OCI-LY1 (cell line): ENCODE results near the gene MYL12B.

Source experiments
- H2AFZ ChIP-seq: fragments of 200-600 bp; sonication (generic), shearing (Covaris generic); 2 replicates; pipeline ENCODE4 v1.6.0; 2014; ENCODE audit warnings: antibody characterized with exemption, mild to moderate bottlenecking, low read length
- H3F3A ChIP-seq: fragments of 200-600 bp; sonication (generic), shearing (Covaris generic); 2 replicates; pipeline ENCODE4 v1.6.0; 2014; ENCODE audit warnings: mild to moderate bottlenecking, antibody characterized with exemption, low read length, moderate library complexity; ENCODE audit not compliant: insufficient read depth
- H3K27ac ChIP-seq: fragments of 200-600 bp; sonication (generic); 2 replicates; pipeline ENCODE4 v1.5.1; 2014; ENCODE audit warnings: low read length, mixed run types, mild to moderate bottlenecking, low read depth; ENCODE audit not compliant: poor library complexity, severe bottlenecking
- H3K27me3 ChIP-seq: fragments of 200-600 bp; sonication (generic); 2 replicates; pipeline ENCODE4 v1.6.0; 2014; ENCODE audit warnings: antibody characterized with exemption, mild to moderate bottlenecking, low read length, moderate library complexity; ENCODE audit not compliant: insufficient read depth
- H3K36me3 ChIP-seq: fragments of 200-600 bp; sonication (generic); 2 replicates; pipeline ENCODE4 v1.6.1; 2014; ENCODE audit warnings: mild to moderate bottlenecking, antibody characterized with exemption, low read length, moderate library complexity, mixed read lengths; ENCODE audit not compliant: insufficient read depth
- H3K4me1 ChIP-seq: fragments of 200-600 bp; sonication (generic); 2 replicates; pipeline ENCODE4 v1.5.1; 2014; ENCODE audit warnings: mild to moderate bottlenecking, low read length, moderate library complexity; ENCODE audit not compliant: insufficient read depth, severe bottlenecking
- H3K4me2 ChIP-seq: fragments of 200-600 bp; sonication (generic), shearing (Covaris generic); 2 replicates; pipeline ENCODE4 v1.6.1; 2014; ENCODE audit warnings: low read length
- H3K4me3 ChIP-seq: fragments of 200-600 bp; sonication (generic); 2 replicates; pipeline ENCODE4 v1.5.1; 2014; ENCODE audit warnings: low read length, low read depth, mild to moderate bottlenecking, mixed read lengths; ENCODE audit not compliant: poor library complexity, severe bottlenecking
- H3K79me2 ChIP-seq: fragments of 200-600 bp; shearing (Covaris generic); 2 replicates; pipeline ENCODE4 v1.6.1; 2016; ENCODE audit warnings: mixed run types, low read length, mixed read lengths; ENCODE audit not compliant: insufficient read depth
- H3K9ac ChIP-seq: fragments of 200-600 bp; sonication (generic), shearing (Covaris generic); 2 replicates; pipeline ENCODE4 v1.6.1; 2014; ENCODE audit warnings: mild to moderate bottlenecking, low read length, mixed read lengths
- H3K9me2 ChIP-seq: fragments of 200-600 bp; sonication (generic), shearing (Covaris generic); 2 replicates; pipeline ENCODE4 v1.6.1; 2014; ENCODE audit warnings: low read depth, mild to moderate bottlenecking, low read length, mixed read lengths
- H3K9me3 ChIP-seq: fragments of 200-600 bp; shearing (Covaris generic); 2 replicates; pipeline ENCODE4 v1.6.1; 2014; ENCODE audit warnings: low read length, mixed read lengths
- H4K20me1 ChIP-seq: fragments of 200-600 bp; sonication (generic), shearing (Covaris generic); 2 replicates; pipeline ENCODE4 v1.6.0; 2016; ENCODE audit warnings: mild to moderate bottlenecking, low read length; ENCODE audit not compliant: insufficient read depth
- EZH2 ChIP-seq: fragments of 200-600 bp; sonication (generic), shearing (Covaris generic); IDR thresholded peaks from 2 replicates; pipeline ENCODE4 v1.8.0; 2017; ENCODE audit warnings: borderline replicate concordance, mixed run types, mild to moderate bottlenecking, antibody characterized with exemption, low read length, moderate library complexity, mixed read lengths
- TF ChIP-seq, protein P1 (sequence below): fragments of 200-600 bp; sonication (generic), shearing (Covaris generic); IDR thresholded peaks from 2 replicates; pipeline ENCODE4 v1.5.1; 2017; ENCODE audit warnings: mild to moderate bottlenecking, antibody characterized with exemption, low read length, moderate library complexity, mixed read lengths

The MYL12B gene

DNA sequence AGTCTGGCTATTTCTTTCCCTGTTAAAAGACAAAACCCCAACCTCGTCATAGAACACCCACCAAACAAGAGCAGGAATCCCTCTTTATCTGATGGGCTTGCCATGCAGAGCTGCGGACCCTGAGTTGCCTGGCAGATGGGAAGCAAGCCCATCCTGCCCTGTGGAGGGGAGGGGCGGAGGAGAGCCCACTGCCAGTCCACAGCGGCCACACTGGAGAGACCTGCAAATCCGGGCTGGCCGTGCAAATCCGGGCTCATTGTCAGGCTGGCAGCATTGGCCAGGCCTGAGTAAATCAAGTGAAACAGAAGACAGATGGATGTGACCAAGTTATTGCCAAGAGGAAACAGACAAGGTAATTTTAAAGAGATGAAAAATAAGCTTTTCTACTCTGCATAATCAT, 22.0 kb downstream of the MYL12B start:
- no peak overlapping the region for H3K4me2 ChIP-seq
- H3K9me3 ChIP-seq = peaks cover 2% of the 10 kb centered on the region; the same call in 1 of the 2 replicates

GRCh38 chr18:3284501-3284900, 22.6 kb downstream of the MYL12B start:
- Histone ChIP-seq H3K79me2 (no peaks in the 10 kb centered on the region), H3K36me3 (no peaks in the 10 kb centered on the region; the same call in 1 of the 2 replicates), H3F3A (0 out of 2 replicates have a peak, but pooled peaks cover 4% of the 10 kb centered on the region), H2AFZ (no peak overlapping the region), H3K4me2 (no peak overlapping the region), H3K4me3 (no peak overlapping the region), H3K9me2 (no peaks in the 10 kb centered on the region), H3K9me3 (peaks cover 2% of the 10 kb centered on the region; the same call in 1 of the 2 replicates), H3K9ac (no peak overlapping the region), H3K27me3 (no peaks in the 10 kb centered on the region), H3K27ac (no peak overlapping the region), H4K20me1 (no peaks in the 10 kb centered on the region), H3K4me1 (peaks cover 18% of the 10 kb centered on the region)
- no peak for TF ChIP-seq EZH2
- TF ChIP-seq, protein P1, sequence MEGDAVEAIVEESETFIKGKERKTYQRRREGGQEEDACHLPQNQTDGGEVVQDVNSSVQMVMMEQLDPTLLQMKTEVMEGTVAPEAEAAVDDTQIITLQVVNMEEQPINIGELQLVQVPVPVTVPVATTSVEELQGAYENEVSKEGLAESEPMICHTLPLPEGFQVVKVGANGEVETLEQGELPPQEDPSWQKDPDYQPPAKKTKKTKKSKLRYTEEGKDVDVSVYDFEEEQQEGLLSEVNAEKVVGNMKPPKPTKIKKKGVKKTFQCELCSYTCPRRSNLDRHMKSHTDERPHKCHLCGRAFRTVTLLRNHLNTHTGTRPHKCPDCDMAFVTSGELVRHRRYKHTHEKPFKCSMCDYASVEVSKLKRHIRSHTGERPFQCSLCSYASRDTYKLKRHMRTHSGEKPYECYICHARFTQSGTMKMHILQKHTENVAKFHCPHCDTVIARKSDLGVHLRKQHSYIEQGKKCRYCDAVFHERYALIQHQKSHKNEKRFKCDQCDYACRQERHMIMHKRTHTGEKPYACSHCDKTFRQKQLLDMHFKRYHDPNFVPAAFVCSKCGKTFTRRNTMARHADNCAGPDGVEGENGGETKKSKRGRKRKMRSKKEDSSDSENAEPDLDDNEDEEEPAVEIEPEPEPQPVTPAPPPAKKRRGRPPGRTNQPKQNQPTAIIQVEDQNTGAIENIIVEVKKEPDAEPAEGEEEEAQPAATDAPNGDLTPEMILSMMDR = no peak

More for the DNA sequence above, 22.0 kb downstream of the MYL12B start:
- no peaks in the 10 kb centered on the region; the same call in 1 of the 2 replicates for H3K36me3 ChIP-seq
- H3K27me3 ChIP-seq = no peaks in the 10 kb centered on the region
- H4K20me1 ChIP-seq = no peaks in the 10 kb centered on the region
- H3K9ac ChIP-seq = no peak overlapping the region
- no peak overlapping the region for H2AFZ ChIP-seq
- 0 out of 2 replicates have a peak, but pooled peaks cover 4% of the 10 kb centered on the region for H3F3A ChIP-seq
- no peaks in the 10 kb centered on the region for H3K79me2 ChIP-seq
- H3K9me2 ChIP-seq = no peaks in the 10 kb centered on the region
- H3K4me3 ChIP-seq = no peak overlapping the region
- TF ChIP-seq, protein P1 = no peak
- no peak for TF ChIP-seq EZH2
- no peak overlapping the region for H3K27ac ChIP-seq
- peaks cover 23% of the 10 kb centered on the region for H3K4me1 ChIP-seq

GRCh38 chr18:3286159-3286558, 24.2 kb downstream of the MYL12B start:
- Histone ChIP-seq H3K4me3 (no peak overlapping the region), H4K20me1 (no peaks in the 10 kb centered on the region), H3K79me2 (no peaks in the 10 kb centered on the region), H3F3A (no peaks in the 10 kb centered on the region), H3K27me3 (no peaks in the 10 kb centered on the region), H2AFZ (no peak overlapping the region), H3K9ac (no peak overlapping the region), H3K4me2 (no peak overlapping the region), H3K27ac (no peak overlapping the region), H3K4me1 (peaks cover 6% of the 10 kb centered on the region), H3K9me2 (no peaks in the 10 kb centered on the region), H3K9me3 (peaks cover 2% of the 10 kb centered on the region; the same call in 1 of the 2 replicates), H3K36me3 (no peaks in the 10 kb centered on the region; the same call in 1 of the 2 replicates)
- TF ChIP-seq, protein P1 = no peak
- no peak for TF ChIP-seq EZH2
